Embryonic facial prominence (tissue), 1 donor: Measurements from ENCODE around the gene AKAP6.

Source experiments
- DNase-seq: peaks from one replicate; pipeline ENCODE4 v3.0.0-alpha.2; 2016; ENCODE audit errors: extremely low spot score

The AKAP6 gene

GRCh38 chr14:32330351-32331111 lies 1.4 kb downstream of the AKAP6 start:
- DNase-seq, result no peak

GRCh38 chr14:32331206-32331605 lies 2.1 kb downstream of the AKAP6 start:
- no peak for DNase-seq

GRCh38 chr14:32332415-32333316 lies 3.6 kb downstream of the AKAP6 start:
- no peak for DNase-seq

- no peak for DNase-seq
Measured at GRCh38 chr14:32336702-32337101, 7.6 kb downstream of the AKAP6 start.

- no peak for DNase-seq
Measured at GRCh38 chr14:32337759-32338158, 8.7 kb downstream of the AKAP6 start.

GRCh38 chr14:32339188-32339587 lies 10.1 kb downstream of the AKAP6 start:
- no peak for DNase-seq

GRCh38 chr14:32341947-32342846 lies 13.1 kb downstream of the AKAP6 start:
- no peak for DNase-seq

GRCh38 chr14:32342847-32343194 lies 13.7 kb downstream of the AKAP6 start:
- DNase-seq, result no peak

GRCh38 chr14:32343926-32344430 lies 14.9 kb downstream of the AKAP6 start:
- no peak for DNase-seq

GRCh38 chr14:32345311-32345791 lies 16.3 kb downstream of the AKAP6 start:
- DNase-seq, result no peak

- DNase-seq, result no peak
Measured at GRCh38 chr14:32349322-32349721, 20.2 kb downstream of the AKAP6 start.

GRCh38 chr14:32350020-32350419 lies 20.9 kb downstream of the AKAP6 start:
- DNase-seq, result no peak

GRCh38 chr14:32352631-32353030 lies 23.5 kb downstream of the AKAP6 start:
- no peak for DNase-seq

GRCh38 chr14:32354716-32355115 lies 25.6 kb downstream of the AKAP6 start:
- no peak for DNase-seq

GRCh38 chr14:32358781-32359180 lies 29.7 kb downstream of the AKAP6 start:
- DNase-seq, result no peak

- no peak for DNase-seq
Measured at GRCh38 chr14:32361674-32362073, 32.6 kb downstream of the AKAP6 start.

- DNase-seq, result no peak
Measured at GRCh38 chr14:32363761-32364160, 34.7 kb downstream of the AKAP6 start.

- DNase-seq, result no peak
Measured at GRCh38 chr14:32364941-32365340, 35.8 kb downstream of the AKAP6 start.

GRCh38 chr14:32366256-32366879 lies 37.3 kb downstream of the AKAP6 start:
- no peak for DNase-seq

GRCh38 chr14:32366986-32367385 lies 37.9 kb downstream of the AKAP6 start:
- no peak for DNase-seq

GRCh38 chr14:32367516-32367915 lies 38.4 kb downstream of the AKAP6 start:
- DNase-seq, result no peak
